ENCODE measurements around the gene IL10RB. TPM values are rescaled to one million over a fixed set of nuclear protein-coding genes. Genes with fewer than 3 reads are reported as not detected.

Gene IL10RB
- total and polyA plus RNA-seq, 5 experiments from 2014 or later = 29.4 to 50.6 (median 44.6) TPM

GRCh38 chr21:33268393-33268736 lies 2.2 kb downstream of the IL10RB start:
- POLR2A ChIA-PET = interaction anchor here (1.6 kb wide), 1 partner anchor 56 kb away, joined by 4 read pairs; the partner anchor contains the start of gene IFNAR1
- ATAC-seq (no peak), DNase-seq (no peak)
- H3K4me1 Mint-ChIP-seq = peaks cover 43 to 72% (median 68%) of the 10 kb centered on the region in 4 donors
- peaks cover 0 to 57% (median 14%) of the 10 kb centered on the region in 3 donors for H3K36me3 Mint-ChIP-seq
- H3K27ac Mint-ChIP-seq = peak overlapping the region; percentile 71 to 98 (median 94)
- peak overlapping the region; percentile 90 to 99 (median 96) for H3K4me3 Mint-ChIP-seq
- H3K9me3 Mint-ChIP-seq = no peaks in the 10 kb centered on the region
- no peaks in the 10 kb centered on the region for H3K27me3 Mint-ChIP-seq

DNA sequence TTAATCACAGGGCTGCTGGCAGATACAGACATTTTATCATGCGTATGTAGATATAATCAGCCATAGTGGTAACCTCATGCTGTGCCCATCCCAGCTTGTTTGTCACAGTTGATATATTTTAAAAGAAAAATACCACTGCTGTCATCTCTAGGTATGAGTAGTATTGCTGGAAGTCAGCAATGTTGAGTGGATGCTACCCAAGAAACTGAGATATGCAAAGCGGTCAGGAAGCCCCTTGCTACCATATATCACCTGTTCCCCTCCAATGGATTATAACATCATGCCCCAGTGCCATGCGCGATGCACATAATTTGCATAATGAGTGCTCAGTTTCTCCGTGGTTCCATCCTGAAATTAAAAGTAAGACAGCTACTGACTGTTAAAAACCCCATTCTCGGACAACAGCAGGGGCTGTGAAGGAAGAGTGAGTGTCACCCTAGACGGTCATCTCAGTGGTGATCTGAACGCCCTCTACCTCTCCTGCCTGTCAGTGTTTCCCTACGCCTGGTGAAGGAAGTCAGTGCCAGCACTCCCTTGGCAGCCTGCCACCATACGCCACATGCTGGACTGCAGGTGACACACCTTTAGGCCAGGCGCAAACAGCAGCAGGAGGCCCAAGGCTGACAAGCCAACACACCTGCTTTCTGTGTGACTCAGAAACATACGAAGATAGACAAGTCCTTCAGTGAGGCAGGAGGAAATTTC lies 2.7 kb downstream of the IL10RB start:
- POLR2A ChIA-PET = interaction anchor here (1.6 kb wide), 1 partner anchor 56 kb away, joined by 4 read pairs; the partner anchor contains the start of gene IFNAR1
- Mint-ChIP-seq H3K4me1 (peaks cover 45 to 73% (median 70%) of the 10 kb centered on the region in 4 donors), H3K4me3 (peak overlapping the region in 9 of 10 donors; percentile 31 to 99 (median 93)), H3K9me3 (no peaks in the 10 kb centered on the region), H3K27ac (peak overlapping the region; percentile 71 to 98 (median 92)), H3K36me3 (peaks cover 3 to 58% (median 12%) of the 10 kb centered on the region in 3 donors), H3K27me3 (no peaks in the 10 kb centered on the region)
- ATAC-seq = no peak
- DNase-seq = peak in 3 of 10 donors; percentile 9 to 31 (median 16)

DNA sequence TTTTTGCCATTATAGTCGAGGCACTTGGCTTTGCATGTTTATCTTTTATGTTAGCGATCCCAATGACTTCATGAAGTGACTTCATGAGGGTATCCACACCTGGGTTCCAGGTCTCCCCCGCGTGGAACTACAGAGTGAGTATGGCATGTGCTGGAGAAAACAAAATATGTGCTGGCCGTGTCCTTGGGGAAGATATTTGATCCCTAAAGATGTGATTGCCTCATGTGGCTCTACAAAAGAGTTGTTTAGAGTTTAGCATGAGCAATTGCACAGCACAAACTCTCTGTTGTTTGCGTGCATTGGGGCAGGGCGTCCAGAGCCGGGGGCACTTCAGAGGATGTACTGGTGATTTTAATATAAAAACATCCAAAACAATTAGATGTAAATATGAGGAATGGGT lies 4.8 kb downstream of the IL10RB start:
- DNase-seq (no peak), ATAC-seq (no peak)
- Mint-ChIP-seq H3K4me3 (peak overlapping the region in 1 of 10 donors; percentile 54), H3K27me3 (no peaks in the 10 kb centered on the region), H3K36me3 (peaks cover 4 to 67% (median 21%) of the 10 kb centered on the region in 3 donors), H3K9me3 (no peaks in the 10 kb centered on the region), H3K4me1 (peaks cover 35 to 69% (median 57%) of the 10 kb centered on the region in 4 donors), H3K27ac (peak overlapping the region in 6 of 10 donors; percentile 16 to 90 (median 66))
- POLR2A ChIA-PET = interaction anchor here (1.0 kb wide), 1 partner anchor 25 kb away, joined by 3 read pairs; no protein-coding TSS in a partner anchor

- ATAC-seq (no peak), DNase-seq (no peak)
- H3K9me3 Mint-ChIP-seq = no peaks in the 10 kb centered on the region
- H3K27me3 Mint-ChIP-seq = no peaks in the 10 kb centered on the region
- H3K4me3 Mint-ChIP-seq = no peak overlapping the region
- peaks cover 28 to 59% (median 42%) of the 10 kb centered on the region in 4 donors for H3K4me1 Mint-ChIP-seq
- H3K36me3 Mint-ChIP-seq = peaks cover 4 to 83% (median 34%) of the 10 kb centered on the region in 3 donors
- H3K27ac Mint-ChIP-seq = peak overlapping the region in 2 of 10 donors; percentile 5 to 27
- POLR2A ChIA-PET = interaction anchor here (1.1 kb wide), 1 partner anchor 52 kb away, joined by 4 read pairs; the partner anchor contains the start of gene IFNAR1
Observed at GRCh38 chr21:33273044-33273443, 6.9 kb downstream of the IL10RB start.

DNA sequence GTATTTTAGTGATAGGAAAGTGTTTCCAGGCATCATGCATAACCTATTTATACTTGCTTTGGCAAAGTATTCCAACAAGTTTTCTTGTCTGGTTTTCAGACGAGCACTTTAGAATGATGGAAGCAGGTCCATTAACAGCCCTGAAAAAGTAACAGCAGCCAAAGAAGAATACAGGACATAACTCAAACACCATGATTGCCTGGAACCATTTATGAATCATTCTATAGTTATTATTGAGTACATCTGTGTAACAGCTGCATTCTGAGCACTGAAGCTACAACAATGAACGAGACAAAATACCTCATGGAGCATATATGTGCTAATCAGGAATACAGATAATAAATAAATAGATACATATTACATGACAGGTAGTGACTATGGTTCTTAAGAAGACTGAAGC lies 12.6 kb downstream of the IL10RB start:
- Mint-ChIP-seq H3K27ac (peak overlapping the region in 1 of 10 donors; percentile 49), H3K4me1 (peaks cover 6 to 24% (median 12%) of the 10 kb centered on the region in 4 donors), H3K9me3 (peaks cover 0 to 1% (median 0%) of the 10 kb centered on the region in 9 donors), H3K27me3 (no peaks in the 10 kb centered on the region), H3K4me3 (no peak overlapping the region), H3K36me3 (peaks cover 2 to 78% (median 56%) of the 10 kb centered on the region in 3 donors)
- DNase-seq (no peak), ATAC-seq (no peak)
- POLR2A ChIA-PET = interaction anchor here (0.6 to 1.2 kb wide), 2 partner anchors 13 to 167 kb away, joined by 3 to 8 read pairs; partner anchors contain the start of gene IL10RB

- H3K27ac Mint-ChIP-seq = peak overlapping the region in 1 of 10 donors; percentile 43
- H3K4me1 Mint-ChIP-seq = peaks cover 5 to 22% (median 11%) of the 10 kb centered on the region in 4 donors
- no peaks in the 10 kb centered on the region for H3K27me3 Mint-ChIP-seq
- peaks cover 0 to 82% (median 59%) of the 10 kb centered on the region in 3 donors for H3K36me3 Mint-ChIP-seq
- POLR2A ChIA-PET = interaction anchor here (0.6 to 1.2 kb wide), 2 partner anchors 13 to 166 kb away, joined by 3 to 8 read pairs; partner anchors contain the start of gene IL10RB
- H3K4me3 Mint-ChIP-seq = no peak overlapping the region
- ATAC-seq (no peak), DNase-seq (no peak)
- H3K9me3 Mint-ChIP-seq = peaks cover 0 to 1% (median 0%) of the 10 kb centered on the region in 9 donors
Observed at GRCh38 chr21:33279330-33279820, 13.2 kb downstream of the IL10RB start.

DNA sequence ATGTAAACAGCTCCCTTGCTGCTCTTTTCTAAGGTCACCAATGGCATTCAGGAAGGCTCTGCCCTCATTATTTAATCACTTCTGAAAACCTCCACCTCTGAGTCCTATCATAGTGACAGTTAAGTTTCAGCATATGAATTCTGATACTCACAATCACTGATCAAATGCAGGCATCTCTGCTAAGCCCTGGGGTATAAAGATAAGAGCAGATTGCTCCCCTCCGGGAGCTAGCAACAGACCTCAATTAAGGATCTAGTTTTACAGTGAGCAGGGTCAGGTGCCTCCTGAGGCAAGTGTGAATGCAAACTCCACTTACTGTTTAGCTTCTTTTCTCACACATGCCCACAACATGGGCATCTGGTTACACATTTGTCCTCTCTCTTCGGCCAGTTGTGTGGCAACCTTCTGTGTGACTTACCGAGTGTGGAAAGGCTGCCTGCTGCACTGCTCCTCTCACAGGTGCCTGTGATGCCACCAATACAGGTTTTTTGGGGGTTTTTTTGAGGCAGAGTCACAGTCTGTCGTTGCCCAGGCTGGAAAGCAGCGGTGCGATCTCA lies 15.0 kb downstream of the IL10RB start:
- DNase-seq (no peak), ATAC-seq (no peak)
- peaks cover 0 to 85% (median 56%) of the 10 kb centered on the region in 3 donors for H3K36me3 Mint-ChIP-seq
- peak overlapping the region in 1 of 10 donors; percentile 60 for H3K27ac Mint-ChIP-seq
- POLR2A ChIA-PET = interaction anchor here (1.2 kb wide), 1 partner anchor 15 kb away, joined by 4 read pairs; the partner anchor contains the start of gene IL10RB
- H3K27me3 Mint-ChIP-seq = no peaks in the 10 kb centered on the region
- H3K4me3 Mint-ChIP-seq = no peak overlapping the region
- H3K9me3 Mint-ChIP-seq = peaks cover 0 to 1% (median 0%) of the 10 kb centered on the region in 9 donors
- peaks cover 7 to 16% (median 9%) of the 10 kb centered on the region in 4 donors for H3K4me1 Mint-ChIP-seq

DNA sequence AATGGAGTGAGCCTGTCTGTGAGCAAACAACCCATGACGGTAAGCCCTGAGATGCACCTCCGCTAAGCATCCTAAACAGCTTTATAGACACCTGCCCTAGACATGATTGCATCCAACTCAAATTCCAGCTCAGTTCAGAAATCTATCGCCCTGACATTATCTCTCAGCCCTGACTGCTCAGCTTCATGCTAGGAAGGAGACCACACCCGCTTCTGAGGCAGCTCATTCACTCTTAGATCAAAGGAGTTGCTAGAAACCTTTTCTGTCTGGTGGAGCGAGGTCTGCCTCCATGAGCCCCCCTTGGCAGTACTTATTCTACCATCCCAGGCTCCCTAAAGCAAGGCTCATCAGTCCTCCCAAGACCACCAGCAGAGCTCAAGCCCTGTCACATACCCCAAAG lies 17.0 kb downstream of the IL10RB start:
- Mint-ChIP-seq H3K27ac (peak overlapping the region in 4 of 10 donors; percentile 19 to 47 (median 24)), H3K4me1 (peaks cover 3 to 11% (median 8%) of the 10 kb centered on the region in 4 donors), H3K36me3 (peaks cover 0 to 81% (median 48%) of the 10 kb centered on the region in 3 donors), H3K9me3 (peaks cover 0 to 1% (median 0%) of the 10 kb centered on the region in 9 donors), H3K4me3 (no peak overlapping the region), H3K27me3 (no peaks in the 10 kb centered on the region)
- DNase-seq (no peak), ATAC-seq (no peak)
- POLR2A ChIA-PET = interaction anchor here (0.5 to 1.7 kb wide), 4 partner anchors 9 to 232 kb away, joined by 3 to 5 read pairs (median 4); no protein-coding TSS in a partner anchor

DNA sequence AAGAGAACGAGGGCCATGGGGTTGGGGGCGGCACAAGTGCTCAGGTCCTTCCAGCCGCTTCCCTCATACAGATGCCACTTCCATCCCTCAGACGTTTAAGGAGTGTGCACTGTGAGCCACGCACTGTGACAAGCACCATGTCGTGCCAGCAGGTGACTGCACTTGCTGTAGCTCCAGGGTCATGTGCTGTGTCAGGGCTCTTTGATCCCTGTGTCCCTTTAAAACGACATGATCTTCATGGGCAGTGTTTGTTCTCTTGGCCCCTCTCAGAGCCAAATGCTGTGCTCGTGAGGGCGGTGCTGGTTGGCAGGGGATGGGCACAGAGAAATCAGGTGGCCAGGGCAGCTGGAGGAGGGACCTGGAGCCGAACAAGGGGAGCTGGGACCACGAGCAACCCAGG lies 19.9 kb downstream of the IL10RB start:
- Mint-ChIP-seq H3K36me3 (peaks cover 0 to 70% (median 31%) of the 10 kb centered on the region in 3 donors), H3K27ac (peak overlapping the region in 2 of 10 donors; percentile 34 to 71), H3K9me3 (no peaks in the 10 kb centered on the region), H3K4me3 (no peak overlapping the region), H3K27me3 (no peaks in the 10 kb centered on the region), H3K4me1 (peaks cover 3 to 9% (median 8%) of the 10 kb centered on the region in 4 donors)
- POLR2A ChIA-PET = interaction anchor here (0.9 kb wide), 1 partner anchor 21 kb away, joined by 3 read pairs; no protein-coding TSS in a partner anchor
- no peak for ATAC-seq
- DNase-seq = no peak

GRCh38 chr21:33286600-33287456 lies 20.7 kb downstream of the IL10RB start:
- POLR2A ChIA-PET = interaction anchor here (0.6 to 0.9 kb wide), 3 partner anchors 12 to 21 kb away, joined by 3 to 6 read pairs (median 5); no protein-coding TSS in a partner anchor
- Mint-ChIP-seq H3K27ac (peak overlapping the region in 2 of 10 donors; percentile 8 to 46), H3K36me3 (peaks cover 0 to 73% (median 34%) of the 10 kb centered on the region in 3 donors), H3K9me3 (no peaks in the 10 kb centered on the region), H3K4me1 (peaks cover 3 to 9% (median 9%) of the 10 kb centered on the region in 4 donors), H3K4me3 (no peak overlapping the region), H3K27me3 (no peaks in the 10 kb centered on the region)
- ATAC-seq = no peak
- DNase-seq = no peak

GRCh38 chr21:33289199-33289819 lies 23.1 kb downstream of the IL10RB start:
- POLR2A ChIA-PET = no interaction called here
- H3K4me3 Mint-ChIP-seq = no peak overlapping the region
- ATAC-seq (no peak), DNase-seq (no peak)
- H3K4me1 Mint-ChIP-seq = peaks cover 11 to 26% (median 22%) of the 10 kb centered on the region in 4 donors
- no peaks in the 10 kb centered on the region for H3K27me3 Mint-ChIP-seq
- peaks cover 0 to 69% (median 26%) of the 10 kb centered on the region in 3 donors for H3K36me3 Mint-ChIP-seq
- H3K9me3 Mint-ChIP-seq = no peaks in the 10 kb centered on the region
- H3K27ac Mint-ChIP-seq = peak overlapping the region in 2 of 10 donors; percentile 22 to 24

All from naive thymus-derived CD8-positive, alpha-beta T cell (primary cell).